PC-9 (cell line): ENCODE measurements around the gene USP17L30. TPM values are rescaled to one million over a fixed set of nuclear protein-coding genes. Genes with fewer than 3 reads are reported as not detected.
"Not testable (repeated sequence)": the region's sequence is repeated elsewhere in the genome, so short reads cannot be mapped to it uniquely, and the experiment has no call there.

Experiments
- Bru-seq: library from RNA; stranded (reverse); fragments of 400-500 nt; gene quantifications from one replicate; lab custom pipeline; 2021; lab: Mats Ljungman, UMichigan
- BruChase-seq, 2 experiments: library from RNA; stranded (reverse); fragments of 400-500 nt; gene quantifications; one replicate each; lab custom pipeline; 2021; lab: Mats Ljungman, UMichigan
- BruUV-seq: library from RNA; stranded (reverse); fragments of 400-500 nt; replicated peaks from 2 replicates; lab custom pipeline; 2021; lab: Mats Ljungman, UMichigan
- CTCF ChIA-PET: fragments of 300-600 bp; sonication (Branson Sonifier 250); formaldehyde crosslinking; loops from one replicate; lab custom pipeline; 2022; ENCODE audit warnings: antibody characterized with exemption; lab: Charles Lee
- POLR2A ChIA-PET: fragments of 300-600 bp; sonication (Branson Sonifier 250); formaldehyde crosslinking; loops from one replicate; lab custom pipeline; 2022; ENCODE audit warnings: antibody characterized with exemption; ENCODE audit not compliant: unreplicated experiment; lab: Charles Lee
- DNase-seq, 2 experiments: peaks; one replicate each; pipeline versions ENCODE4 v3.0.0 to v3.0.0-alpha.2; 2015 to 2022; ENCODE audit warnings: mixed read lengths in 1 of 2
- H2AFZ ChIP-seq: fragments of 200-600 bp; sonication (generic); 2 replicates; pipeline ENCODE4 v1.8.1; 2017; ENCODE audit warnings: antibody characterized with exemption
- H3F3A ChIP-seq: fragments of 200-600 bp; sonication (generic); 2 replicates; pipeline ENCODE4 v1.8.1; 2017; ENCODE audit warnings: antibody characterized with exemption, mild to moderate bottlenecking, low read depth; ENCODE audit not compliant: insufficient read depth
- H3K27ac ChIP-seq: fragments of 200-600 bp; sonication (generic); 2 replicates; pipeline ENCODE4 v1.6.1; 2016; ENCODE audit warnings: mixed run types
- H3K27me3 ChIP-seq: fragments of 200-600 bp; sonication (generic); 2 replicates; pipeline ENCODE4 v1.6.1; 2016; ENCODE audit warnings: low read depth, mixed run types; ENCODE audit not compliant: insufficient read depth
- H3K36me3 ChIP-seq: fragments of 200-600 bp; sonication (generic); 2 replicates; pipeline ENCODE4 v1.6.1; 2016; ENCODE audit warnings: low read depth, mixed run types
- H3K4me1 ChIP-seq: fragments of 200-600 bp; sonication (generic); replicated peaks from 2 replicates; pipeline ENCODE4 v1.6.1; 2016; ENCODE audit warnings: mixed run types; ENCODE audit not compliant: insufficient read depth
- H3K4me2 ChIP-seq: fragments of 200-600 bp; sonication (generic); 2 replicates; pipeline ENCODE4 v1.6.1; 2017; ENCODE audit warnings: mixed run types
- H3K4me3 ChIP-seq: fragments of 200-600 bp; sonication (generic); 2 replicates; pipeline ENCODE4 v1.6.1; 2016; ENCODE audit warnings: mixed run types
- H3K79me2 ChIP-seq: fragments of 200-600 bp; sonication (generic); 2 replicates; pipeline ENCODE4 v1.6.1; 2017; ENCODE audit warnings: low read depth, mixed run types
- H3K9me2 ChIP-seq: fragments of 200-600 bp; sonication (generic); 2 replicates; pipeline ENCODE4 v1.8.1; 2017; ENCODE audit warnings: mild to moderate bottlenecking; ENCODE audit not compliant: insufficient read depth
- H3K9me3 ChIP-seq: fragments of 200-600 bp; sonication (generic); 2 replicates; pipeline ENCODE4 v1.8.1; 2016; ENCODE audit warnings: low read depth; ENCODE audit not compliant: insufficient read depth
- H4K20me1 ChIP-seq: fragments of 200-600 bp; sonication (generic); 2 replicates; pipeline ENCODE4 v1.8.1; 2017; ENCODE audit not compliant: insufficient read depth
- intact Hi-C: fragments of 100-400 bp; cut with micrococcal nuclease; formaldehyde crosslinking; loops from one replicate; pipeline ENCODE4 v1.10.0; 2022; ENCODE audit not compliant: unreplicated experiment
- long read RNA-seq: library from polyadenylated mRNA; stranded (forward); transcript quantifications from one replicate; pipeline ENCODE4 v2.0.0, GENCODE V29; 2022
- total RNA-seq: library from RNA; stranded (reverse); gene quantifications from 2 replicates; pipeline ENCODE4 v1.2.3, GENCODE V29; 2021

The USP17L30 gene
- total RNA-seq, result not detected in 2 replicates
- Bru-seq, nascent RNA, result not detected
- BruChase-seq, experiment 1, labeled RNA remaining after a 2-hour chase, result not detected
- BruChase-seq, experiment 2, labeled RNA remaining after a 6-hour chase, result not detected
- long read RNA-seq, result 0 reads

GRCh38 chr4:9362829-9363228 lies at the start of gene USP17L30:
USP17L30 (plus strand) TSS chr4:9363129; CDS start chr4:9363129, 0 bp downstream.
- H3K79me2 ChIP-seq, POLR2A ChIA-PET, H3K9me3 ChIP-seq, H4K20me1 ChIP-seq, H3K27me3 ChIP-seq, intact Hi-C loops, DNase-seq, H3K36me3 ChIP-seq, H2AFZ ChIP-seq, H3K9me2 ChIP-seq, H3K4me1 ChIP-seq, BruUV-seq, CTCF ChIA-PET, H3K4me3 ChIP-seq, H3F3A ChIP-seq, H3K27ac ChIP-seq, H3K4me2 ChIP-seq: not testable (repeated sequence)

GRCh38 chr4:9324191-9324590 lies 38.7 kb upstream of the USP17L30 start:
- H4K20me1 ChIP-seq, intact Hi-C loops, H3K36me3 ChIP-seq, H3F3A ChIP-seq, H3K9me2 ChIP-seq, H3K9me3 ChIP-seq, H3K27me3 ChIP-seq, H3K27ac ChIP-seq, H3K79me2 ChIP-seq, DNase-seq, POLR2A ChIA-PET, H3K4me1 ChIP-seq, H3K4me2 ChIP-seq, H3K4me3 ChIP-seq, CTCF ChIA-PET, BruUV-seq, H2AFZ ChIP-seq: not testable (repeated sequence)

- BruUV-seq, H3K9me3 ChIP-seq, POLR2A ChIA-PET, H3K27me3 ChIP-seq, CTCF ChIA-PET, H2AFZ ChIP-seq, H3K9me2 ChIP-seq, H3K79me2 ChIP-seq, H3K36me3 ChIP-seq, H3F3A ChIP-seq, H4K20me1 ChIP-seq, H3K27ac ChIP-seq, H3K4me2 ChIP-seq, H3K4me1 ChIP-seq, H3K4me3 ChIP-seq, DNase-seq, intact Hi-C loops: not testable (repeated sequence)
These were observed 38.1 kb upstream of the USP17L30 start, which contains the start of gene USP17L24 for GRCh38 chr4:9324865-9325264. USP17L24 (plus strand) TSS chr4:9325165; CDS start chr4:9325165, 0 bp downstream.

GRCh38 chr4:9329611-9330010 lies 33.3 kb upstream of the USP17L30 start, which contains the start of gene USP17L25:
USP17L25 (plus strand) TSS chr4:9329911; CDS start chr4:9329911, 0 bp downstream.
- DNase-seq, intact Hi-C loops, H3K27ac ChIP-seq, H4K20me1 ChIP-seq, BruUV-seq, H3K4me1 ChIP-seq, CTCF ChIA-PET, H2AFZ ChIP-seq, H3K79me2 ChIP-seq, H3F3A ChIP-seq, H3K9me3 ChIP-seq, H3K4me2 ChIP-seq, H3K4me3 ChIP-seq, POLR2A ChIA-PET, H3K9me2 ChIP-seq, H3K36me3 ChIP-seq, H3K27me3 ChIP-seq: not testable (repeated sequence)

GRCh38 chr4:9334358-9334757 lies 28.6 kb upstream of the USP17L30 start, which contains the start of gene USP17L26:
USP17L26 (plus strand) TSS chr4:9334658; CDS start chr4:9334658, 0 bp downstream.
- H3K9me3 ChIP-seq, H3F3A ChIP-seq, H3K36me3 ChIP-seq, POLR2A ChIA-PET, H3K79me2 ChIP-seq, H3K4me1 ChIP-seq, intact Hi-C loops, H3K27ac ChIP-seq, H3K9me2 ChIP-seq, H4K20me1 ChIP-seq, H3K4me2 ChIP-seq, BruUV-seq, DNase-seq, H2AFZ ChIP-seq, CTCF ChIA-PET, H3K4me3 ChIP-seq, H3K27me3 ChIP-seq: not testable (repeated sequence)

GRCh38 chr4:9339103-9339502 lies 23.8 kb upstream of the USP17L30 start, which contains the start of gene USP17L5:
USP17L5 (plus strand) TSS chr4:9339403; CDS start chr4:9339403, 0 bp downstream.
- H3K36me3 ChIP-seq, H4K20me1 ChIP-seq, H3K4me3 ChIP-seq, H3K9me2 ChIP-seq, H3K27me3 ChIP-seq, CTCF ChIA-PET, H3F3A ChIP-seq, H3K9me3 ChIP-seq, intact Hi-C loops, BruUV-seq, DNase-seq, H3K27ac ChIP-seq, H2AFZ ChIP-seq, H3K4me1 ChIP-seq, POLR2A ChIA-PET, H3K4me2 ChIP-seq, H3K79me2 ChIP-seq: not testable (repeated sequence)

GRCh38 chr4:9343848-9344247 lies 19.1 kb upstream of the USP17L30 start, which contains the start of gene USP17L27:
USP17L27 (plus strand) TSS chr4:9344148; CDS start chr4:9344148, 0 bp downstream.
- DNase-seq, H3K79me2 ChIP-seq, H3K27ac ChIP-seq, CTCF ChIA-PET, BruUV-seq, H4K20me1 ChIP-seq, H3K4me1 ChIP-seq, H3K27me3 ChIP-seq, H2AFZ ChIP-seq, H3K4me3 ChIP-seq, H3F3A ChIP-seq, H3K9me3 ChIP-seq, POLR2A ChIA-PET, H3K36me3 ChIP-seq, H3K9me2 ChIP-seq, H3K4me2 ChIP-seq, intact Hi-C loops: not testable (repeated sequence)
